Erythroblast (primary cell): ENCODE data around the gene KRTAP10-12.

ENCODE experiments used
- GATA1 ChIP-seq: IDR thresholded peaks from 2 replicates; pipeline ENCODE4 v1.6.1; 2011; ENCODE audit warnings: low read depth, mild to moderate bottlenecking, control low read depth, low read length, moderate library complexity
- POLR2A ChIP-seq: IDR thresholded peaks from 2 replicates; pipeline ENCODE4 v1.6.1; 2011; ENCODE audit warnings: mild to moderate bottlenecking, low read length

- no peak for TF ChIP-seq POLR2A
- no peak for TF ChIP-seq GATA1
Measured at GRCh38 chr21:44738621-44739020, 41.6 kb downstream of the KRTAP10-12 start.
